GM19351 (cell line): ENCODE data around the gene USH1G.
"Not testable (repeated sequence)": the region's sequence is repeated elsewhere in the genome, so short reads cannot be mapped to it uniquely, and the experiment has no call there.

Source experiments
- ATAC-seq: cut with Tn5 transposase; IDR thresholded peaks from one replicate; pipeline ENCODE4 v1.9.1; 2021; ENCODE audit warnings: mild to moderate bottlenecking, moderate library complexity; ENCODE audit not compliant: unreplicated experiment

Gene USH1G

GRCh38 chr17:74922694-74923537 is at the start of gene USH1G:
Gene USH1G, minus strand, starts transcription at chr17:74923255. Its CDS starts 182 bp downstream, at chr17:74923073.
- no peak for ATAC-seq

GRCh38 chr17:74972107-74972972 is 49.3 kb upstream of the USH1G start, which contains the start of gene HID1:
Gene HID1, minus strand, starts transcription at chr17:74972759. Its CDS starts 103 bp downstream, at chr17:74972656.
- no peak for ATAC-seq

GRCh38 chr17:74971842-74972106 is 48.7 kb upstream of the USH1G start:
- no peak for ATAC-seq

GRCh38 chr17:74971069-74971841 is 48.2 kb upstream of the USH1G start:
- no peak for ATAC-seq

GRCh38 chr17:74970395-74970794 is 47.3 kb upstream of the USH1G start:
- no peak for ATAC-seq

GRCh38 chr17:74969501-74969900 is 46.4 kb upstream of the USH1G start:
- ATAC-seq: not testable (repeated sequence)

GRCh38 chr17:74968361-74968780 is 45.3 kb upstream of the USH1G start:
- ATAC-seq: no peak

GRCh38 chr17:74964988-74965622 is 42.0 kb upstream of the USH1G start:
- no peak for ATAC-seq

- no peak for ATAC-seq
These were observed 41.2 kb upstream of the USH1G start for GRCh38 chr17:74964246-74964761.

GRCh38 chr17:74963656-74964055 is 40.6 kb upstream of the USH1G start:
- ATAC-seq: no peak

GRCh38 chr17:74962622-74963394 is 39.8 kb upstream of the USH1G start:
- ATAC-seq: no peak

- ATAC-seq: no peak
These were observed 38.7 kb upstream of the USH1G start for GRCh38 chr17:74961657-74962350.

GRCh38 chr17:74960570-74961342 is 37.7 kb upstream of the USH1G start:
- peak; percentile 68 for ATAC-seq

- ATAC-seq: no peak
These were observed 36.9 kb upstream of the USH1G start for GRCh38 chr17:74959826-74960515.

- ATAC-seq: no peak
These were observed 35.1 kb upstream of the USH1G start for GRCh38 chr17:74957935-74958740.

GRCh38 chr17:74956093-74956492 is 33.0 kb upstream of the USH1G start:
- no peak for ATAC-seq
